WTC11 (cell line): ENCODE results near the gene CYSTM1. TPM values are rescaled to one million over a fixed set of nuclear protein-coding genes. Genes with fewer than 3 reads are reported as not detected.
"Not testable (repeated sequence)": the region's sequence is repeated elsewhere in the genome, so short reads cannot be mapped to it uniquely, and the experiment has no call there.

Source experiments
- ATAC-seq: fragments of 200-7000 bp; cut with Tn5 transposase; 2 replicates; pipeline ENCODE4 v1.10.0; 2021; ENCODE audit warnings: mild to moderate bottlenecking, moderate library complexity
- CTCF ChIA-PET: fragments of 300-600 bp; sonication (Branson Sonifier 250); formaldehyde crosslinking; loops from one replicate; lab custom pipeline; 2021; ENCODE audit warnings: antibody characterized with exemption; lab: Charles Lee
- POLR2A ChIA-PET: fragments of 350-600 bp; sonication (Branson Sonifier 250); formaldehyde crosslinking; loops from one replicate; lab custom pipeline; 2021; ENCODE audit warnings: antibody characterized with exemption; lab: Charles Lee
- DNase-seq: peaks from one replicate; pipeline ENCODE4 v3.0.0; 2021; ENCODE audit warnings: low spot score
- H3K27ac Mint-ChIP-seq: 2 replicates; pipeline ENCODE4 v1.8.0; 2021; ENCODE audit warnings: mixed read lengths
- H3K27me3 Mint-ChIP-seq: 2 replicates; pipeline ENCODE4 v1.8.0; 2021; ENCODE audit warnings: low read depth, mild to moderate bottlenecking, moderate library complexity, mixed read lengths
- H3K36me3 Mint-ChIP-seq: 2 replicates; pipeline ENCODE4 v1.8.0; 2021; ENCODE audit warnings: mixed read lengths
- H3K4me1 Mint-ChIP-seq: 2 replicates; pipeline ENCODE4 v1.8.0; 2022; ENCODE audit warnings: mixed read lengths
- H3K4me3 Mint-ChIP-seq: 2 replicates; pipeline ENCODE4 v1.8.0; 2021; ENCODE audit warnings: mild to moderate bottlenecking, moderate library complexity, mixed read lengths
- H3K9me3 Mint-ChIP-seq: 2 replicates; pipeline ENCODE4 v1.8.0; 2021; ENCODE audit warnings: mixed read lengths
- ATF3 ChIP-seq: sonication (generic); formaldehyde crosslinking; conservative IDR thresholded peaks from 2 replicates; pipeline ENCODE4 v1.8.1; 2022; ENCODE audit warnings: mild to moderate bottlenecking, missing genetic modification reagents
- CBFB ChIP-seq: sonication (generic); formaldehyde crosslinking; IDR thresholded peaks from 2 replicates; pipeline ENCODE4 v1.8.1; 2022; ENCODE audit warnings: mild to moderate bottlenecking, low read depth, missing genetic modification reagents
- CREB1 ChIP-seq: sonication (generic); formaldehyde crosslinking; IDR thresholded peaks from 2 replicates; pipeline ENCODE4 v1.8.0; 2023; ENCODE audit warnings: mild to moderate bottlenecking, missing genetic modification reagents
- E2F4 ChIP-seq: sonication (generic); formaldehyde crosslinking; IDR thresholded peaks from 2 replicates; pipeline ENCODE4 v1.8.1; 2022; ENCODE audit warnings: low read depth, mild to moderate bottlenecking, moderate library complexity, missing genetic modification reagents, borderline replicate concordance
- EMX1 ChIP-seq: fragments of 250-450 bp; sonication (Bioruptor Pico); IDR thresholded peaks from 2 replicates; pipeline ENCODE4 v1.8.0; 2021; ENCODE audit warnings: mild to moderate bottlenecking
- ESRRA ChIP-seq: sonication (generic); formaldehyde crosslinking; IDR thresholded peaks from 2 replicates; pipeline ENCODE4 v1.8.1; 2022; ENCODE audit warnings: mild to moderate bottlenecking, missing genetic modification reagents, borderline replicate concordance
- FOXP1 ChIP-seq: sonication (generic); formaldehyde crosslinking; IDR thresholded peaks from 2 replicates; pipeline ENCODE4 v1.8.0; 2022; ENCODE audit warnings: missing genetic modification reagents, mild to moderate bottlenecking, moderate library complexity, borderline replicate concordance
- GABPB1 ChIP-seq: sonication (generic); formaldehyde crosslinking; IDR thresholded peaks from 2 replicates; pipeline ENCODE4 v1.8.1; 2023; ENCODE audit warnings: mild to moderate bottlenecking, missing genetic modification reagents
- GTF2I ChIP-seq: fragments of 250-450 bp; sonication (Bioruptor Pico); conservative IDR thresholded peaks from 2 replicates; pipeline ENCODE4 v1.4.0; 2021; ENCODE audit warnings: mild to moderate bottlenecking
- JUN ChIP-seq: sonication (generic); formaldehyde crosslinking; IDR thresholded peaks from 2 replicates; pipeline ENCODE4 v1.8.0; 2023; ENCODE audit warnings: mild to moderate bottlenecking, missing genetic modification reagents
- KAT7 ChIP-seq: sonication (generic); formaldehyde crosslinking; IDR thresholded peaks from 2 replicates; pipeline ENCODE4 v1.8.1; 2023; ENCODE audit warnings: missing genetic modification reagents, mild to moderate bottlenecking, borderline replicate concordance
- MYBL2 ChIP-seq: sonication (generic); formaldehyde crosslinking; IDR thresholded peaks from 2 replicates; pipeline ENCODE4 v1.8.1; 2023; ENCODE audit warnings: mild to moderate bottlenecking, moderate library complexity, missing genetic modification reagents
- PREB ChIP-seq: sonication (generic); formaldehyde crosslinking; IDR thresholded peaks from 2 replicates; pipeline ENCODE4 v1.8.1; 2022; ENCODE audit warnings: mild to moderate bottlenecking, missing genetic modification reagents, moderate library complexity, borderline replicate concordance
- RELA ChIP-seq: sonication (generic); formaldehyde crosslinking; IDR thresholded peaks from 2 replicates; pipeline ENCODE4 v1.8.1; 2022; ENCODE audit warnings: missing genetic modification reagents, mild to moderate bottlenecking, borderline replicate concordance
- TCF7 ChIP-seq: sonication (generic); formaldehyde crosslinking; IDR thresholded peaks from 2 replicates; pipeline ENCODE4 v1.8.0; 2022; ENCODE audit warnings: mild to moderate bottlenecking, low read depth, missing genetic modification reagents, moderate library complexity
- TEAD4 ChIP-seq: sonication (generic); formaldehyde crosslinking; IDR thresholded peaks from 2 replicates; pipeline ENCODE4 v1.8.0; 2022; ENCODE audit warnings: mild to moderate bottlenecking, missing genetic modification reagents
- USF2 ChIP-seq: sonication (generic); formaldehyde crosslinking; IDR thresholded peaks from 2 replicates; pipeline ENCODE4 v1.8.1; 2023; ENCODE audit warnings: mild to moderate bottlenecking, missing genetic modification reagents, moderate library complexity
- ZBTB21 ChIP-seq: sonication (generic); formaldehyde crosslinking; IDR thresholded peaks from 2 replicates; pipeline ENCODE4 v1.8.1; 2023; ENCODE audit warnings: mild to moderate bottlenecking, missing genetic modification reagents, borderline replicate concordance
- ZNF121 ChIP-seq: sonication (generic); formaldehyde crosslinking; IDR thresholded peaks from 2 replicates; pipeline ENCODE4 v1.8.0; 2023; ENCODE audit warnings: missing genetic modification reagents
- ZNF232 ChIP-seq: sonication (generic); formaldehyde crosslinking; IDR thresholded peaks from 2 replicates; pipeline ENCODE4 v1.8.0; 2022; ENCODE audit warnings: mild to moderate bottlenecking, missing genetic modification reagents
- total RNA-seq: library from RNA; stranded (reverse); gene quantifications from 3 replicates; pipeline ENCODE4 v1.2.3, GENCODE V29; 2021
- TF ChIP-seq, protein P1 (sequence below): sonication (generic); formaldehyde crosslinking; IDR thresholded peaks from 2 replicates; pipeline ENCODE4 v1.8.0; 2022; ENCODE audit warnings: mild to moderate bottlenecking, missing genetic modification reagents
- TF ChIP-seq, protein P2 (sequence below): fragments of 250-450 bp; sonication (Bioruptor Pico); IDR thresholded peaks from 2 replicates; pipeline ENCODE4 v2.1.2; 2022; ENCODE audit warnings: mild to moderate bottlenecking, moderate library complexity
- TF ChIP-seq, protein P3 (sequence below): sonication (generic); formaldehyde crosslinking; IDR thresholded peaks from 2 replicates; pipeline ENCODE4 v1.8.0; 2022; ENCODE audit warnings: mild to moderate bottlenecking, missing genetic modification reagents

Gene CYSTM1
- total RNA-seq, 1 experiment from 2014 or later: 29.3 TPM

DNA sequence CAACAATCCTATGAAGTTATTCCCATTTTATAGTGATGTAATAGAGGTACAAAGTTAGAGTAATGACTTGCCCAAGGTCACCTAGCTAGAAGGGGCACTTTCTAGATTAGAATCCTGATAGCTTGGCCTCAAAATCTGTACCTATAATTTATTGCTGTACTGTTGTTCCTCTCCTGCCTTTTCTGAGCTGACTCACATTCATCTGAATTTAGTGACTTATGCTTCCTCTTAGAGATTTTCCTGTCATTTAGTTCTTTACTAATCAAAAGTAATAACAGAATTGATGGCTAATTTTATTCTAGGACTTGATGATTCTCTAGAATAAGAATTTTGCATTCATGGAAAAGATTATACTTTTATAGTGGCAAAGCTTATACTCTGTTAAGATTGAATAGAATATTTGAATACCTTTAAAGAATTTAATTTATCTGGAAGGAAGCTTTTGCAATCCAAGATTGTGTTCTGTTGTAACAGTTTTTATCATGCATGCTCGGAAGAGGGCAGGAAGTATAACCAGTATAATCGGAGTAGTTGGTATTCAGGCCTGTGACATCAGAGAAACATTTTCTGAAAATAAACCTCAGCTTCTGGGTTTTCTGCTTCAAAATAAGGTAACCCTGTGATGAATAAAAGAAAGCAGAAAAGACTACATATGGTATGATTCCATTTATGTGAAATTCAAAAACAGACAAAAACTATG lies 21.3 kb downstream of the CYSTM1 start:
- no peaks in the 10 kb centered on the region for H3K36me3 Mint-ChIP-seq
- no peak for ATAC-seq
- H3K27ac Mint-ChIP-seq: no peak overlapping the region
- DNase-seq: no peak
- ChIA-PET CTCF (interaction anchor here (2.7 kb wide), 1 partner anchor 10 kb away, joined by 14 read pairs; no protein-coding TSS in a partner anchor), POLR2A (interaction anchor here (0.6 kb wide), 1 partner anchor 8 kb away, joined by 5 read pairs; no protein-coding TSS in a partner anchor)
- no peaks in the 10 kb centered on the region for H3K27me3 Mint-ChIP-seq
- H3K9me3 Mint-ChIP-seq: 0 out of 2 replicates have a peak, but pooled peaks cover 3% of the 10 kb centered on the region
- no peak overlapping the region for H3K4me3 Mint-ChIP-seq
- H3K4me1 Mint-ChIP-seq: peaks cover 19% of the 10 kb centered on the region
- TF ChIP-seq TEAD4 (CRISPR knock-in tag) (no peak), ATF3 (CRISPR knock-in tag) (no peak), KAT7 (CRISPR knock-in tag) (no peak), ESRRA (CRISPR knock-in tag) (no peak), RELA (CRISPR knock-in tag) (no peak), CBFB (CRISPR knock-in tag) (no peak), TCF7 (no peak), PREB (CRISPR knock-in tag) (no peak), MYBL2 (CRISPR knock-in tag) (no peak), ZBTB21 (CRISPR knock-in tag) (no peak), FOXP1 (CRISPR knock-in tag) (no peak), GABPB1 (no peak), USF2 (CRISPR knock-in tag) (no peak), GTF2I (CRISPR knock-in tag) (no peak), CREB1 (no peak), EMX1 (CRISPR knock-in tag) (no peak)
- TF ChIP-seq, protein P1, sequence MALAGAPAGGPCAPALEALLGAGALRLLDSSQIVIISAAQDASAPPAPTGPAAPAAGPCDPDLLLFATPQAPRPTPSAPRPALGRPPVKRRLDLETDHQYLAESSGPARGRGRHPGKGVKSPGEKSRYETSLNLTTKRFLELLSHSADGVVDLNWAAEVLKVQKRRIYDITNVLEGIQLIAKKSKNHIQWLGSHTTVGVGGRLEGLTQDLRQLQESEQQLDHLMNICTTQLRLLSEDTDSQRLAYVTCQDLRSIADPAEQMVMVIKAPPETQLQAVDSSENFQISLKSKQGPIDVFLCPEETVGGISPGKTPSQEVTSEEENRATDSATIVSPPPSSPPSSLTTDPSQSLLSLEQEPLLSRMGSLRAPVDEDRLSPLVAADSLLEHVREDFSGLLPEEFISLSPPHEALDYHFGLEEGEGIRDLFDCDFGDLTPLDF: no peak
- TF ChIP-seq, protein P2, sequence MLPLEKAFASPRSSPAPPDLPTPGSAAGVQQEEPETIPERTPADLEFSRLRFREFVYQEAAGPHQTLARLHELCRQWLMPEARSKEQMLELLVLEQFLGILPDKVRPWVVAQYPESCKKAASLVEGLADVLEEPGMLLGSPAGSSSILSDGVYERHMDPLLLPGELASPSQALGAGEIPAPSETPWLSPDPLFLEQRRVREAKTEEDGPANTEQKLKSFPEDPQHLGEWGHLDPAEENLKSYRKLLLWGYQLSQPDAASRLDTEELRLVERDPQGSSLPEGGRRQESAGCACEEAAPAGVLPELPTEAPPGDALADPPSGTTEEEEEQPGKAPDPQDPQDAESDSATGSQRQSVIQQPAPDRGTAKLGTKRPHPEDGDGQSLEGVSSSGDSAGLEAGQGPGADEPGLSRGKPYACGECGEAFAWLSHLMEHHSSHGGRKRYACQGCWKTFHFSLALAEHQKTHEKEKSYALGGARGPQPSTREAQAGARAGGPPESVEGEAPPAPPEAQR: no peak

GRCh38 chr5:140197023-140197422 lies 22.0 kb downstream of the CYSTM1 start:
- DNase-seq (no peak), ATAC-seq (no peak)
- ChIA-PET POLR2A (no interaction called here), CTCF (interaction anchor here (0.6 to 2.7 kb wide), 2 partner anchors 9 to 70 kb away, joined by 3 to 14 read pairs; no protein-coding TSS in a partner anchor)
- Mint-ChIP-seq H3K4me3 (no peak overlapping the region), H3K4me1 (peaks cover 12% of the 10 kb centered on the region), H3K9me3 (0 out of 2 replicates have a peak, but pooled peaks cover 3% of the 10 kb centered on the region), H3K27me3 (no peaks in the 10 kb centered on the region), H3K27ac (no peak overlapping the region), H3K36me3 (no peaks in the 10 kb centered on the region)
- TF ChIP-seq, protein P3, sequence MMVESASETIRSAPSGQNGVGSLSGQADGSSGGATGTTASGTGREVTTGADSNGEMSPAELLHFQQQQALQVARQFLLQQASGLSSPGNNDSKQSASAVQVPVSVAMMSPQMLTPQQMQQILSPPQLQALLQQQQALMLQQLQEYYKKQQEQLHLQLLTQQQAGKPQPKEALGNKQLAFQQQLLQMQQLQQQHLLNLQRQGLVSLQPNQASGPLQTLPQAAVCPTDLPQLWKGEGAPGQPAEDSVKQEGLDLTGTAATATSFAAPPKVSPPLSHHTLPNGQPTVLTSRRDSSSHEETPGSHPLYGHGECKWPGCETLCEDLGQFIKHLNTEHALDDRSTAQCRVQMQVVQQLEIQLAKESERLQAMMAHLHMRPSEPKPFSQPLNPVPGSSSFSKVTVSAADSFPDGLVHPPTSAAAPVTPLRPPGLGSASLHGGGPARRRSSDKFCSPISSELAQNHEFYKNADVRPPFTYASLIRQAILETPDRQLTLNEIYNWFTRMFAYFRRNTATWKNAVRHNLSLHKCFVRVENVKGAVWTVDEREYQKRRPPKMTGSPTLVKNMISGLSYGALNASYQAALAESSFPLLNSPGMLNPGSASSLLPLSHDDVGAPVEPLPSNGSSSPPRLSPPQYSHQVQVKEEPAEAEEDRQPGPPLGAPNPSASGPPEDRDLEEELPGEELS (CRISPR knock-in tag): no peak
- TF ChIP-seq E2F4 (CRISPR knock-in tag): no peak
- no peak for TF ChIP-seq ESRRA (CRISPR knock-in tag)
- TF ChIP-seq ZNF121 (CRISPR knock-in tag): no peak
- no peak for TF ChIP-seq JUN (CRISPR knock-in tag)
- no peak for TF ChIP-seq ZNF232
- no peak for TF ChIP-seq KAT7 (CRISPR knock-in tag)

DNA sequence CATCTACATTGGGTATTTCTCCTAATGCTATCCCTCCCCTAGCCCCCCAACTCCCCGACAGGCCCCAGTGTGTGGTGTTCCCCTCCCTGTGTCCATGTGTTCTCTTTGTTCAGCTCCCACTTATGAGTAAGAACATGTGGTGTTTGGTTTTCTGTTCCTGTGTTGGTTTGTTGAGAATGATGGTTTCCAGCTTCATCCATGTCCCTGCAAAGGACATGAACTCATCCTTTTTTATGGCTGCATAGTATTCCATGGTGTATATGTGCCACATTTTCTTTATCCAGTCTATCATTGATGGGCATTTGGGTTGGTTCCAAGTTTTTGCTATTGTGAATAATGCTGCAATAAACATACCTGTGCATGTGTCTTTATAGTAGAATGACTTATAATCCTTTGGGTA lies 23.9 kb downstream of the CYSTM1 start:
- H3K9me3 Mint-ChIP-seq, POLR2A ChIA-PET, H3K27me3 Mint-ChIP-seq, H3K4me1 Mint-ChIP-seq, H3K4me3 Mint-ChIP-seq, ATAC-seq, H3K36me3 Mint-ChIP-seq, DNase-seq, H3K27ac Mint-ChIP-seq, CTCF ChIA-PET: not testable (repeated sequence)
